GM12878 (cell line): ENCODE results near the gene PSMC3. TPM values are rescaled to one million over a fixed set of nuclear protein-coding genes. Genes with fewer than 3 reads are reported as not detected.

Experiments
- ASH2L ChIP-seq: fragments of 300-600, 200-600 bp; sonication (generic); IDR thresholded peaks from 2 replicates; pipeline ENCODE4 v1.6.1; 2017; ENCODE audit warnings: low read depth, mild to moderate bottlenecking, borderline replicate concordance
- BRCA1 ChIP-seq: IDR thresholded peaks from 2 replicates; pipeline ENCODE4 v1.6.1; 2011; ENCODE audit warnings: low read depth, low read length, improper control_type of control experiment
- CBX5 ChIP-seq: sonication (generic); IDR thresholded peaks from 2 replicates; pipeline ENCODE4 v1.6.1; 2016; ENCODE audit warnings: low read depth, moderate library complexity, mild to moderate bottlenecking, inconsistent platforms
- CREB1 ChIP-seq: IDR thresholded peaks from 2 replicates; pipeline ENCODE4 v1.6.1; 2012; ENCODE audit warnings: low read depth, mild to moderate bottlenecking, inconsistent platforms
- CREM ChIP-seq: IDR thresholded peaks from 2 replicates; pipeline ENCODE4 v1.6.1; 2014; ENCODE audit warnings: antibody characterized with exemption, low read depth
- CUX1 ChIP-seq: IDR thresholded peaks from 2 replicates; pipeline ENCODE4 v1.6.1; 2012; ENCODE audit warnings: improper control_type of control experiment, low read depth, low read length; ENCODE audit not compliant: insufficient replicate concordance
- EP300 ChIP-seq, 2 experiments: fragments of 150-350 bp in 1 of 2; IDR thresholded peaks; 2 replicates each; pipeline ENCODE4 v1.6.1; 2011 to 2012; ENCODE audit warnings: low read depth in 2 of 2, low read length in 2 of 2, borderline replicate concordance in 1 of 2, improper control_type of control experiment in 1 of 2, inconsistent platforms in 1 of 2; ENCODE audit not compliant: control insufficient read depth in 1 of 2
- HDGF ChIP-seq: fragments of 450-650 bp; IDR thresholded peaks from 2 replicates; pipeline ENCODE4 v1.6.1; 2016; ENCODE audit warnings: antibody characterized with exemption
- KAT2A ChIP-seq: conservative IDR thresholded peaks from 2 replicates; pipeline ENCODE4 v1.6.1; 2011; ENCODE audit warnings: low read depth, low read length; ENCODE audit not compliant: control insufficient read depth
- NR2C1 ChIP-seq: fragments of 450-650 bp; IDR thresholded peaks from 2 replicates; pipeline ENCODE4 v1.6.1; 2017; ENCODE audit warnings: antibody characterized with exemption, mild to moderate bottlenecking, moderate library complexity
- NR2F1 ChIP-seq: fragments of 450-650 bp; conservative IDR thresholded peaks from 2 replicates; pipeline ENCODE4 v1.6.1; 2017; ENCODE audit warnings: mild to moderate bottlenecking
- PBX3 ChIP-seq: IDR thresholded peaks from 2 replicates; pipeline ENCODE4 v1.6.1; 2011; ENCODE audit warnings: mild to moderate bottlenecking, low read depth, low read length, moderate library complexity; ENCODE audit not compliant: insufficient replicate concordance
- POLR2A ChIP-seq: IDR thresholded peaks from 2 replicates; pipeline ENCODE4 v1.6.1; 2011; ENCODE audit warnings: low read depth, mild to moderate bottlenecking, low read length
- polyA plus RNA-seq, 11 experiments: library from polyadenylated mRNA; depleted of rRNA in 4 of 11; unstranded in 6 of 11; stranded (reverse) in 5 of 11; fragments of >200 nt; fragmentation: Nextera tagmentation in 4 of 11; fragmentation: Illumina TruSeq in 1 of 11; extraction: Ambion mirVana in 4 of 11; extraction: Trizol in 1 of 11; gene quantifications; 1 replicate in 1 of 11; 2 replicates in 10 of 11; pipeline versions ENCODE4 v1.2.1 to v1.2.3, GENCODE V29; 2011 to 2016; ENCODE audit warnings: inconsistent platforms in 2 of 11, missing spikeins in 2 of 11, low read depth in 1 of 11
- total RNA-seq, 4 experiments: library from RNA; depleted of rRNA in 3 of 4; stranded (reverse); fragments of >200 nt in 3 of 4; fragmentation: Illumina TruSeq in 1 of 4; extraction: Trizol in 1 of 4; gene quantifications; 2 replicates each; pipeline versions ENCODE4 v1.2.1 to v1.2.3, GENCODE V29; 2013 to 2021
- TF ChIP-seq, protein P1 (sequence below): IDR thresholded peaks from 2 replicates; pipeline ENCODE4 v1.6.1; 2012; ENCODE audit warnings: mild to moderate bottlenecking, low read depth, low read length
- TF ChIP-seq, protein P2 (sequence below): fragments of 450-650 bp; IDR thresholded peaks from 2 replicates; pipeline ENCODE4 v1.6.1; 2017; ENCODE audit warnings: borderline replicate concordance

PSMC3 gene
- total and polyA plus RNA-seq, 10 of the 15 experiments (the other 5 are each of a cell fraction or from before 2014, with no cell fraction given) = 39.5 to 289 (median 155) TPM

GRCh38 chr11:47394322-47395222 lies 31.7 kb downstream of the PSMC3 start (continued):
- TF ChIP-seq, protein P1, sequence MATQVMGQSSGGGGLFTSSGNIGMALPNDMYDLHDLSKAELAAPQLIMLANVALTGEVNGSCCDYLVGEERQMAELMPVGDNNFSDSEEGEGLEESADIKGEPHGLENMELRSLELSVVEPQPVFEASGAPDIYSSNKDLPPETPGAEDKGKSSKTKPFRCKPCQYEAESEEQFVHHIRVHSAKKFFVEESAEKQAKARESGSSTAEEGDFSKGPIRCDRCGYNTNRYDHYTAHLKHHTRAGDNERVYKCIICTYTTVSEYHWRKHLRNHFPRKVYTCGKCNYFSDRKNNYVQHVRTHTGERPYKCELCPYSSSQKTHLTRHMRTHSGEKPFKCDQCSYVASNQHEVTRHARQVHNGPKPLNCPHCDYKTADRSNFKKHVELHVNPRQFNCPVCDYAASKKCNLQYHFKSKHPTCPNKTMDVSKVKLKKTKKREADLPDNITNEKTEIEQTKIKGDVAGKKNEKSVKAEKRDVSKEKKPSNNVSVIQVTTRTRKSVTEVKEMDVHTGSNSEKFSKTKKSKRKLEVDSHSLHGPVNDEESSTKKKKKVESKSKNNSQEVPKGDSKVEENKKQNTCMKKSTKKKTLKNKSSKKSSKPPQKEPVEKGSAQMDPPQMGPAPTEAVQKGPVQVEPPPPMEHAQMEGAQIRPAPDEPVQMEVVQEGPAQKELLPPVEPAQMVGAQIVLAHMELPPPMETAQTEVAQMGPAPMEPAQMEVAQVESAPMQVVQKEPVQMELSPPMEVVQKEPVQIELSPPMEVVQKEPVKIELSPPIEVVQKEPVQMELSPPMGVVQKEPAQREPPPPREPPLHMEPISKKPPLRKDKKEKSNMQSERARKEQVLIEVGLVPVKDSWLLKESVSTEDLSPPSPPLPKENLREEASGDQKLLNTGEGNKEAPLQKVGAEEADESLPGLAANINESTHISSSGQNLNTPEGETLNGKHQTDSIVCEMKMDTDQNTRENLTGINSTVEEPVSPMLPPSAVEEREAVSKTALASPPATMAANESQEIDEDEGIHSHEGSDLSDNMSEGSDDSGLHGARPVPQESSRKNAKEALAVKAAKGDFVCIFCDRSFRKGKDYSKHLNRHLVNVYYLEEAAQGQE = no peak
- peak; percentile 57; the same call in 1 of the 2 replicates for TF ChIP-seq CREM
- TF ChIP-seq, protein P2, sequence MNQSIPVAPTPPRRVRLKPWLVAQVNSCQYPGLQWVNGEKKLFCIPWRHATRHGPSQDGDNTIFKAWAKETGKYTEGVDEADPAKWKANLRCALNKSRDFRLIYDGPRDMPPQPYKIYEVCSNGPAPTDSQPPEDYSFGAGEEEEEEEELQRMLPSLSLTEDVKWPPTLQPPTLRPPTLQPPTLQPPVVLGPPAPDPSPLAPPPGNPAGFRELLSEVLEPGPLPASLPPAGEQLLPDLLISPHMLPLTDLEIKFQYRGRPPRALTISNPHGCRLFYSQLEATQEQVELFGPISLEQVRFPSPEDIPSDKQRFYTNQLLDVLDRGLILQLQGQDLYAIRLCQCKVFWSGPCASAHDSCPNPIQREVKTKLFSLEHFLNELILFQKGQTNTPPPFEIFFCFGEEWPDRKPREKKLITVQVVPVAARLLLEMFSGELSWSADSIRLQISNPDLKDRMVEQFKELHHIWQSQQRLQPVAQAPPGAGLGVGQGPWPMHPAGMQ = no peak
- peak; percentile 72 for TF ChIP-seq NR2F1
- no peak for TF ChIP-seq CUX1
- TF ChIP-seq HDGF = no peak; the same call in 1 of the 2 replicates
- peak; percentile 67 for TF ChIP-seq NR2C1
- TF ChIP-seq BRCA1 = no peak
- peak; percentile 86 for TF ChIP-seq POLR2A
- no peak for TF ChIP-seq ASH2L
- no peak for TF ChIP-seq KAT2A
- TF ChIP-seq PBX3 = no peak
- no peak for TF ChIP-seq EP300 (IDR thresholded peaks at IDR 0.05; ENCODE audit: borderline replicate concordance in 1 of 2, control insufficient read depth in 1 of 2, low read depth in 2 of 2, low read length in 2 of 2)
- no peak; the same call in 1 of the 2 replicates for TF ChIP-seq CREB1
- 0 out of 2 replicates have a peak, but pooled peaks have one; percentile 49 for TF ChIP-seq CBX5
